ENCODE data around the gene MICA. TPM values are rescaled to one million over a fixed set of nuclear protein-coding genes. Genes with fewer than 3 reads are reported as not detected.

Gene MICA
- total and polyA plus RNA-seq, 9 of the 15 experiments (the other 6 are each of a cell fraction or from before 2014, with no cell fraction given), result 11.8 to 24.6 (median 16.7) TPM

GRCh38 chr6:31378721-31379103, 24.7 kb upstream of the MICA start:
- in situ Hi-C loops (cut with MboI) (loop anchor here (10.0 kb wide), 1 partner anchor 464 kb away; the partner anchor contains the start of gene VARS2), intact Hi-C loops (cut with micrococcal nuclease) (no loop called here)
- FAIRE-seq, result no peak
- ATAC-seq, result no peak; the same call in 2 of the 3 replicates
- no peaks in the 10 kb centered on the region for H3K9me1 ChIP-seq (ENCODE audit: control insufficient read depth, insufficient read depth, low read length)
- H3K36me3 ChIP-seq (ENCODE audit: control insufficient read depth, insufficient read depth, low read length), result no peaks in the 10 kb centered on the region
- WGBS (ENCODE audit: insufficient coverage, low coverage, missing lambda C conversion rate), result 0% methylated on average over 6 of the region's 6 CpGs
- H3K4me1 ChIP-seq (replicated peaks in 1 of 2; ENCODE audit: control insufficient read depth in 2 of 2, insufficient read depth in 2 of 2, low read length in 2 of 2), result no peaks in the 10 kb centered on the region
- H3K27me3 ChIP-seq (ENCODE audit: control insufficient read depth in 2 of 2, insufficient read depth in 2 of 2, low read length in 2 of 2), result peaks cover 25 to 48% of the 10 kb centered on the region in 2 experiments
- H3K9ac ChIP-seq (ENCODE audit: insufficient read depth in 1 of 2, low read depth in 2 of 2, low read length in 2 of 2), result no peak overlapping the region
- no peak overlapping the region for H2AFZ ChIP-seq (ENCODE audit: low read depth, low read length)
- no peak overlapping the region for H3K4me3 ChIP-seq
- ChIA-PET CTCF (ENCODE audit: low intra/inter-chr PET ratio) (interaction anchor here (0.7 kb wide), 1 partner anchor 119 kb away, joined by 3 read pairs; no protein-coding TSS in a partner anchor), POLR2A (no interaction called here)
- BruUV-seq (replicated peaks), result no TSS peak
- no peaks in the 10 kb centered on the region for H3K79me2 ChIP-seq (ENCODE audit: control insufficient read depth, insufficient read depth, low read length)
- H3K27ac ChIP-seq (ENCODE audit: extremely low read depth, low read depth, low read length), result no peak overlapping the region
- DNase-seq (ENCODE audit: extremely low read depth in 1 of 4, low spot score in 3 of 4), result no peak
- H4K20me1 ChIP-seq (replicated peaks; ENCODE audit: control insufficient read depth, insufficient read depth, low read length), result no peaks in the 10 kb centered on the region
- no peaks in the 10 kb centered on the region for H3K9me3 ChIP-seq (replicated peaks; ENCODE audit: control insufficient read depth, insufficient read depth, low read depth, low read length)
- no peak overlapping the region for H3K4me2 ChIP-seq (ENCODE audit: insufficient read depth, low read length)
- TF ChIP-seq MAFK (IDR thresholded peaks at IDR 0.05; ENCODE audit: low read length) (no peak), SRSF1 (IDR thresholded peaks at IDR 0.05; ENCODE audit: low read depth, low read length) (no peak), E2F5 (CRISPR knock-in tag; IDR thresholded peaks at IDR 0.05) (no peak), ZNF512 (tag; IDR thresholded peaks at IDR 0.05) (no peak), ZNF263 (CRISPR knock-in tag; IDR thresholded peaks at IDR 0.05; ENCODE audit: borderline replicate concordance) (no peak)
